CD8-positive, alpha-beta memory T cell (primary cell): ENCODE results near the gene CDKN2B-AS1. TPM values are rescaled to one million over a fixed set of nuclear protein-coding genes. Genes with fewer than 3 reads are reported as not detected.

Experiments used
- CTCF ChIA-PET: fragments of 350-600 bp; sonication (Branson Sonifier 250); formaldehyde crosslinking; loops from one replicate; lab custom pipeline; 2021; ENCODE audit warnings: antibody characterized with exemption; lab: Charles Lee
- POLR2A ChIA-PET: fragments of 350-600 bp; sonication (Branson Sonifier 250); formaldehyde crosslinking; loops from one replicate; lab custom pipeline; 2021; ENCODE audit warnings: antibody characterized with exemption; lab: Charles Lee
- DNase-seq, 5 donors: peaks; one replicate each; pipeline versions ENCODE4 v3.0.0 to v3.0.0-alpha.2; 2020 to 2022; ENCODE audit warnings: mixed read lengths in 1 of 5
- H3K27ac ChIP-seq: one replicate; pipeline ENCODE4 v1.7.0; 2013; ENCODE audit warnings: low read depth, mild to moderate bottlenecking, low read length, moderate library complexity
- H3K27me3 ChIP-seq: 2 replicates; pipeline ENCODE4 v1.7.0; 2013; ENCODE audit warnings: low read length, mild to moderate bottlenecking; ENCODE audit not compliant: insufficient read depth, poor library complexity, severe bottlenecking
- H3K36me3 ChIP-seq: 2 replicates; pipeline ENCODE4 v1.7.0; 2013; ENCODE audit warnings: mild to moderate bottlenecking, low read length, moderate library complexity; ENCODE audit not compliant: insufficient read depth
- H3K4me1 ChIP-seq: 2 replicates; pipeline ENCODE4 v1.7.0; 2013; ENCODE audit warnings: mild to moderate bottlenecking, low read length, moderate library complexity; ENCODE audit not compliant: insufficient read depth
- H3K4me3 ChIP-seq: 2 replicates; pipeline ENCODE4 v1.7.0; 2013; ENCODE audit warnings: mild to moderate bottlenecking, low read length
- H3K9me3 ChIP-seq: 2 replicates; pipeline ENCODE4 v1.7.0; 2013; ENCODE audit warnings: mild to moderate bottlenecking, low read length
- H3K27ac Mint-ChIP-seq, 8 donors: one replicate each; pipeline ENCODE4 v1.8.0; 2020 to 2021; ENCODE audit warnings: mixed read lengths in 8 of 8, mild to moderate bottlenecking in 6 of 8, inconsistent platforms in 3 of 8, moderate library complexity in 3 of 8
- H3K27me3 Mint-ChIP-seq, 2 donors: one replicate each; pipeline ENCODE4 v1.8.0; 2020 to 2021; ENCODE audit warnings: mixed read lengths in 2 of 2, mild to moderate bottlenecking in 1 of 2, moderate library complexity in 1 of 2
- H3K36me3 Mint-ChIP-seq, 3 donors: one replicate each; pipeline ENCODE4 v1.8.0; 2020 to 2021; ENCODE audit warnings: mixed read lengths in 3 of 3, inconsistent platforms in 1 of 3, mild to moderate bottlenecking in 1 of 3
- H3K4me1 Mint-ChIP-seq, 3 donors: one replicate each; pipeline ENCODE4 v1.8.0; 2020 to 2021; ENCODE audit warnings: mixed read lengths in 3 of 3, inconsistent platforms in 1 of 3, mild to moderate bottlenecking in 1 of 3
- H3K4me3 Mint-ChIP-seq, 7 donors: one replicate each; pipeline ENCODE4 v1.8.0; 2020 to 2021; ENCODE audit warnings: mixed read lengths in 7 of 7, mild to moderate bottlenecking in 6 of 7, moderate library complexity in 4 of 7, inconsistent platforms in 2 of 7
- H3K9me3 Mint-ChIP-seq, 5 donors: one replicate each; pipeline ENCODE4 v1.8.0; 2020 to 2022; ENCODE audit warnings: mixed read lengths in 5 of 5, mild to moderate bottlenecking in 3 of 5, moderate library complexity in 2 of 5, inconsistent platforms in 1 of 5
- polyA plus RNA-seq: library from polyadenylated mRNA; unstranded; fragments of 300-500 nt; fragmentation: Illumina TruSeq; gene quantifications from one replicate; pipeline ENCODE4 v1.2.3, GENCODE V29; 2021
- total RNA-seq, 2 experiments: library from RNA; stranded (reverse); gene quantifications; one replicate each; pipeline ENCODE4 v1.2.3, GENCODE V29; 2021

CDKN2B-AS1 gene
- total and polyA plus RNA-seq, 3 experiments from 2014 or later, result 0.58 to 0.74 TPM; not detected in 1

DNA sequence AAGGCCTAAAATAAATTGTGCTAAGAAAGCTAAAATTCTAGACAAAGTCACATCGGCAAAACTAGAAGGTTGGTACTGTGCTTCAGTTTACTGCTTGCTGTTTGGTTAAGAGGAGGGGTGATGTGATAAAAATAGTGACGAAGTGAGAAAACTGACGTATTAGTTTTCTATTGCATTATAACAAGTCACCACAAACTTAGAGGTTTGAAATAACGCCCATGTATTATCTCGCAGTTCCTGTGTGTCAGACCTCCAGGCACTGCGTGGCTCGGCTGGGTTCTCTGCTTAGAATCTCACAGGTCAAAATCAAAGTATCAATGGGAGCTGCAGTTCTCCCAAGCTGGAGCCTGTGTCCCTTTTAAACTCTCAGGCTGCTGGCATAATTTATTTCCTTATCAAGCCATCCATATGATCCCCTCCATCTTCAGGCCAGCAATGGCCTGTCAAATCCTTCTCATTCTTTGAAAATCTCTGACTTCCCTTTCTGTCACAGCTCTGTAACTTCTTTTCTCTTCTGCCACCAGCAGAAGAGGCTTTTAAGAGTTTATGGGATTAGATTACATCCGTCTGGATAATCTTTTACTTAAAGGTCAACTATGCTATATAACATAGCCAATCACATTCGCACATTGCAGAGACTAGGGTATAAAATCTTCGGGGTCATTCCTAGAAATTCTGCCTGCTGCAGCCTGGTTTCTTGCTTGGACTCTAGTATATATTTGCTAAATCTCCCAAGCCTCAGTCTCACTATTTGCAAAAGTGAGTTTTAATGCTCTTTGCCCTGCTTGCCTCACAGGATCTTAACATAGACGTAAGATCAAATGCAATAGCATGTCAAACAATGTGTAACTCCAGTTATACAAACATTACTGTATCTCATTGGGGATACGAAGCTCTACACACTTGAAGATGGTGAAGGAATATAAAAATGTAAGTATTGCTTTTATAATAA, 118.6 kb downstream of the CDKN2B-AS1 start:
- peaks cover 0 to 3% of the 10 kb centered on the region in 2 donors for H3K27me3 Mint-ChIP-seq
- H3K4me1 Mint-ChIP-seq, result no peaks in the 10 kb centered on the region
- Histone ChIP-seq H3K27me3 (no peaks in the 10 kb centered on the region), H3K27ac (no peak overlapping the region), H3K9me3 (no peaks in the 10 kb centered on the region), H3K4me1 (peaks cover 4% of the 10 kb centered on the region), H3K4me3 (no peak overlapping the region), H3K36me3 (no peaks in the 10 kb centered on the region)
- H3K36me3 Mint-ChIP-seq, result no peaks in the 10 kb centered on the region
- no peak for DNase-seq
- no peak overlapping the region for H3K27ac Mint-ChIP-seq
- ChIA-PET POLR2A (no interaction called here), CTCF (no interaction called here)
- no peaks in the 10 kb centered on the region for H3K9me3 Mint-ChIP-seq
- H3K4me3 Mint-ChIP-seq, result no peak overlapping the region

GRCh38 chr9:22114956-22115355, 120.4 kb downstream of the CDKN2B-AS1 start:
- ChIA-PET CTCF (interaction anchor here (1.4 kb wide), 1 partner anchor 301 kb away, joined by 3 read pairs; no protein-coding TSS in a partner anchor), POLR2A (no interaction called here)
- Mint-ChIP-seq H3K27ac (no peak overlapping the region), H3K36me3 (no peaks in the 10 kb centered on the region), H3K27me3 (peaks cover 0 to 3% of the 10 kb centered on the region in 2 donors), H3K4me1 (no peaks in the 10 kb centered on the region), H3K9me3 (no peaks in the 10 kb centered on the region), H3K4me3 (no peak overlapping the region)
- H3K4me1 ChIP-seq, result peaks cover 5% of the 10 kb centered on the region
- no peak for DNase-seq
- no peaks in the 10 kb centered on the region for H3K36me3 ChIP-seq
- no peaks in the 10 kb centered on the region for H3K27me3 ChIP-seq
- no peak overlapping the region for H3K4me3 ChIP-seq
- no peak overlapping the region for H3K27ac ChIP-seq
- H3K9me3 ChIP-seq, result no peaks in the 10 kb centered on the region

DNA sequence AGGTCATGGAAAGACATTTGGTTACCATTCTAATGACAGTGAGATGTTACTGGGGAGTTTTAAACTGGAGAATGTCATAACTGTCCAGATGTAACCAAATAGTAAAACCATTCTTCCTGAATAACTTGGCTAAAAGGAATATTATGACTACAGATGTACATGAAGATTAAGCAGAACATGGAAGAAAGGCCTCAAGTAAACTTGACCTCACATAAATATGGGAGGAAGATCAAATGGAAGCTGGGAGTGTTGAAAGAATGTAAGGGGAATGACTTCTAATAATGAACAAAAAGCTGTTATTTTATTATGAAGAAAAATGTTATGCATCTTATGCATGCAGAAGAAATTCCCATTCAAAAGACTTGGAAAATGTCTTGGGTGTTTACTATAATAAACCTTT, 122.2 kb downstream of the CDKN2B-AS1 start:
- peaks cover 0 to 3% of the 10 kb centered on the region in 2 donors for H3K27me3 Mint-ChIP-seq
- CTCF ChIA-PET, result no interaction called here
- POLR2A ChIA-PET, result no interaction called here

DNA sequence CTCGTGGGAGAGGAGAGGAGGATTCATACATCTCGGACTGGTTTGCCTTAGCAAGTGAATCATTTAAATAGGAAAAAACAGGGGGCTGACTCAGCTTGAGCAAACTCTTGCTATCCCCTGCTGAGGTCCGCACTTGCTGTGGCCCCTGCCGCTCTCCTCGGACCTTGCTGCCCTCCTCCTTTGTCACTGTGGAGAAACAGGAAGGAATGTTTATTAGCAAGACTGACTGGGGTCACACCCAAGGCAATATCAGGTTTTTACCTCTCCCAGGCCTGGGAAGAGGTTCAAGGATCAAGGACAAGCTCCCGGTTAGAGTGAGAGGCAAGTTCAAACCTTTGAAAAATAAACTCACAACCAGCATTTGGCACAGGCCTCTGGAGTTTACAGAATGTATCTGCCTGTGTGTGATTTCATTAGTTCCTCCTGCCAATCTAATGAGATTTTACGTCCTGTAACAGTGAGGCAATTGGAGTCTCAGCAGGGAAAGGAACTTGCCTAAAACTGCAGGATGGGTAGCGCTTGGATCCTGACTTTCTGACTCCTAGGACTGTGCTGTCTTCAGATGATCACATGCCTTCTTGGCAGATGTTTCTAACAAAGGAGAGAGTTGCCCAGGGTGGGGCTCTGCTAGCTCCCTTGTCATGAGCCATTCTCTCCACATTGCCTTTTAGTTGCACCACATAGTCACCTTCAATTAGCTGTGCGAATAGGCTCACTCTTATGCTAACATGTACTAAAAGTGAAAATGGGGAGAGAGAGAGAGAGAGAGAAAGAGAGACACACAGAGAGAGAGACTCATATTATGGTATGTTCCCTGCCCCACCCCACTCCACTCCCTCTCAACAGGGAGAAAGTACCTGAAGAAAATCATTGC, 123.2 kb downstream of the CDKN2B-AS1 start:
- Histone ChIP-seq H3K27ac (no peak overlapping the region), H3K4me1 (peaks cover 5% of the 10 kb centered on the region), H3K4me3 (no peak overlapping the region), H3K36me3 (no peaks in the 10 kb centered on the region), H3K9me3 (no peaks in the 10 kb centered on the region), H3K27me3 (no peaks in the 10 kb centered on the region)
- ChIA-PET CTCF (interaction anchor here (1.2 kb wide), 1 partner anchor 305 kb away, joined by 4 read pairs; no protein-coding TSS in a partner anchor), POLR2A (no interaction called here)
- H3K27me3 Mint-ChIP-seq, result no peaks in the 10 kb centered on the region
- no peaks in the 10 kb centered on the region for H3K36me3 Mint-ChIP-seq
- no peaks in the 10 kb centered on the region for H3K4me1 Mint-ChIP-seq
- no peaks in the 10 kb centered on the region for H3K9me3 Mint-ChIP-seq
- no peak for DNase-seq
- peak overlapping the region in 1 of 7 donors; percentile 8 for H3K4me3 Mint-ChIP-seq
- peak overlapping the region in 2 of 8 donors; percentile 14 to 36 for H3K27ac Mint-ChIP-seq

More for the DNA sequence above, 122.2 kb downstream of the CDKN2B-AS1 start:
- Mint-ChIP-seq H3K4me1 (no peaks in the 10 kb centered on the region), H3K4me3 (no peak overlapping the region), H3K36me3 (no peaks in the 10 kb centered on the region), H3K27ac (no peak overlapping the region), H3K9me3 (no peaks in the 10 kb centered on the region)
- no peak for DNase-seq
- no peaks in the 10 kb centered on the region for H3K9me3 ChIP-seq
- H3K27me3 ChIP-seq, result no peaks in the 10 kb centered on the region
- no peak overlapping the region for H3K4me3 ChIP-seq
- H3K36me3 ChIP-seq, result no peaks in the 10 kb centered on the region
- peaks cover 5% of the 10 kb centered on the region for H3K4me1 ChIP-seq
- H3K27ac ChIP-seq, result no peak overlapping the region

DNA sequence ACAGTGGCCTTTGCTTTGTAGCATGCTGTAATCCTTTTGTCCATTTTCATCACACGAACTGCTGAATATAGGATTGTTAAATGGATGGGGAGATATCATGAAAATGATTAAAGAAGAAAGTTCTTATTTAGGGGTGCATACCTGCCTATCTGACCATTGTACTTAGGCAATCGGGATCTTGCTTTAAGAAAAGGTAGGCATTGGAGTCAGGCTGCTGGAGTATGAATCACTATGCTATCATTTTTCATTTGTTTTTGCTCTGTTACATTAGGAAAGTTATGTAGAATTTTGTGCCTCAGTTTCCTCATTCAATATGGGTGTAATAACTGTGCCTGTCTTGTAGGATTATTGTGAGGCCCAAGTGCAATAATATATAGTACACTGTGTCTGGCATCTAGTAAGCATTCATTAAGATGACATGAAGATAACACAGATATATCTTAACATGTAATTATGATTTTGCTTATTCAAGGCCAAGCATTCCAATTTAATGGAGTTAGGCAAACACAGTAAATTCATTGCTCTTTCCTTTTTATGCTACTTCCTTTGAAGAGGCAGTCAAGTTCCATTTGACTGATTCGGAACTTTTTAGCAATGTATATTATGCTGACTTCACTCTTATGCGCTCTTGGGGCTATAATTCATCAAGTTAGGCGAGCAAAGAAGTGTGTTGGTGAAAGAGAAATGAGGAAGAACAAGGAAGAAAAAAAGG, 124.4 kb downstream of the CDKN2B-AS1 start:
- POLR2A ChIA-PET, result no interaction called here
- Histone ChIP-seq H3K27me3 (no peaks in the 10 kb centered on the region), H3K9me3 (no peaks in the 10 kb centered on the region), H3K36me3 (no peaks in the 10 kb centered on the region), H3K4me3 (no peak overlapping the region), H3K4me1 (peaks cover 5% of the 10 kb centered on the region), H3K27ac (no peak overlapping the region)
- H3K27ac Mint-ChIP-seq, result peak overlapping the region in 1 of 8 donors; percentile 35
- H3K36me3 Mint-ChIP-seq, result no peaks in the 10 kb centered on the region
- DNase-seq, result no peak
- CTCF ChIA-PET, result interaction anchor here (0.8 to 1.4 kb wide), 9 partner anchors 10 to 308 kb away, joined by 3 to 10 read pairs (median 4); partner anchors contain the start of gene CDKN2B
- H3K4me3 Mint-ChIP-seq, result no peak overlapping the region
- H3K9me3 Mint-ChIP-seq, result peaks cover 0 to 1% (median 0%) of the 10 kb centered on the region in 5 donors
- H3K4me1 Mint-ChIP-seq, result no peaks in the 10 kb centered on the region
- peaks cover 0 to 6% of the 10 kb centered on the region in 2 donors for H3K27me3 Mint-ChIP-seq

DNA sequence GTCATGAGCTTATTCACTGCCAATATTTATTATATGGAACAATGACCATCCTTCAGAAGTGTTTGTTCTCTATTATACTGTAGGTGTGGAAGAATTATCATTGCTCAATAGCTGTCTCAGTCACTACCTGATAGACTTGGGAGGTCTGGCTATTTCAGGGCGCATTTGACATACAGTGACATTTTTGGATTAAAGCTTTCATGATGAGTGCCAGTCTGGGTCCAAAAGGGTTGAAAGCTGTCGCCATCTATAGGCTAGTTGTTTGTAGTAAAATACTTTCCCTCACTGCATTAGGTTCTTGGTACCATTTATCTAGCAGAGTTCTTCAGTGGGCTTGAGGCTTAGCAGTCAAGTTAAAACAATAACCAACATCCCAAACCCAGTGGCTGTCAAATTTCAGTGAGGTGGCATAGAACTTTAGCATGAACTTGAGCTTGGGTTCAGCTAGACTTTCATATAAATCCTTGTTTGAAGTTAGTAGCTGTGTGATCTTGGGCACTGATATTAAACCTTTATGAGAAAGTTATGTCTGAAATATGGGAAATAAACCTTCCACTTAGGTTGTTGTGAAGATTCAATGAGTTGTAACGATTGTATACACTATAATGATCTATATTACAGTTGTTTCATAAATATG, 125.0 kb downstream of the CDKN2B-AS1 start:
- Histone ChIP-seq H3K9me3 (no peaks in the 10 kb centered on the region), H3K4me1 (peaks cover 5% of the 10 kb centered on the region), H3K27ac (no peak overlapping the region), H3K4me3 (no peak overlapping the region), H3K36me3 (no peaks in the 10 kb centered on the region), H3K27me3 (no peaks in the 10 kb centered on the region)
- ChIA-PET POLR2A (no interaction called here), CTCF (interaction anchor here (0.8 to 1.4 kb wide), 8 partner anchors 10 to 309 kb away, joined by 3 to 10 read pairs (median 4); partner anchors contain the start of gene CDKN2B)
- peak overlapping the region in 1 of 8 donors; percentile 35 for H3K27ac Mint-ChIP-seq
- peaks cover 0 to 6% of the 10 kb centered on the region in 2 donors for H3K27me3 Mint-ChIP-seq
- no peaks in the 10 kb centered on the region for H3K4me1 Mint-ChIP-seq
- peak in 2 of 5 donors; percentile 1 to 11 for DNase-seq
- H3K9me3 Mint-ChIP-seq, result peaks cover 0 to 1% (median 0%) of the 10 kb centered on the region in 5 donors
- no peaks in the 10 kb centered on the region for H3K36me3 Mint-ChIP-seq
- H3K4me3 Mint-ChIP-seq, result no peak overlapping the region

DNA sequence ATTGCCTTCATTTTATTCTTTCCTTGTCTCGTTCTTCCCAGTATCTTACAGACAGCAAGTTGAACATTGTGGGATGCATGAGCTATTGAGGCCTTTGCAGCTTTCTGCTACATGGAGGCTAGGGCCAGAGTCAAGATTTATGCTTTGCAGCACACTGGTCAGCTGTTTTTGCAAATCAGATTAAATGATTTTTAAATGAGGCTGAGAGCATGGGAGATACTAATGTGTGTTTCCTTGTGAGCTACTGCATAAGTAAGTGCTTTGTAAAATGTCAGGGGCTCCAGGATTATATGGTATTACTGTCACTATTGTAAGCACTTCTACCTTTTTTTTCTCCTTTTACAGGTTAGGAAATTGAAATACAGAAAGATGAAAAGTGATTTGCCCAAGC, 125.6 kb downstream of the CDKN2B-AS1 start:
- Mint-ChIP-seq H3K27ac (no peak overlapping the region), H3K36me3 (no peaks in the 10 kb centered on the region), H3K9me3 (peaks cover 0 to 1% (median 0%) of the 10 kb centered on the region in 5 donors), H3K4me1 (no peaks in the 10 kb centered on the region), H3K4me3 (no peak overlapping the region), H3K27me3 (peaks cover 1 to 6% of the 10 kb centered on the region in 2 donors)
- no peak overlapping the region for H3K27ac ChIP-seq
- ChIA-PET POLR2A (no interaction called here), CTCF (interaction anchor here (0.8 to 1.4 kb wide), 7 partner anchors 11 to 309 kb away, joined by 3 to 10 read pairs (median 4); no protein-coding TSS in a partner anchor)
- H3K4me1 ChIP-seq, result peaks cover 5% of the 10 kb centered on the region
- no peaks in the 10 kb centered on the region for H3K9me3 ChIP-seq
- no peak for DNase-seq
- no peaks in the 10 kb centered on the region for H3K36me3 ChIP-seq
- no peaks in the 10 kb centered on the region for H3K27me3 ChIP-seq
- H3K4me3 ChIP-seq, result no peak overlapping the region
